Transverse colon (tissue), 4 donors: Measurements from ENCODE around the gene SLC22A23. TPM values are rescaled to one million over a fixed set of nuclear protein-coding genes. Genes with fewer than 3 reads are reported as not detected.
A peak's percentile ranks its signal among the peaks of the same experiment; 100 is the strongest.

Experiments used
- DNase-seq: peaks from one replicate; pipeline ENCODE4 v3.0.0-alpha.2; 2019
- H3K27ac ChIP-seq, 4 donors: fragments of 200-600 bp; sonication (generic); 2 replicates each; pipeline ENCODE4 v1.5.1; 2016 to 2018; ENCODE audit warnings: inconsistent platforms in 4 of 4
- H3K27me3 ChIP-seq: fragments of 200-600 bp; sonication (generic); 2 replicates; pipeline ENCODE4 v1.5.1; 2017; ENCODE audit warnings: inconsistent platforms
- H3K36me3 ChIP-seq, 4 donors: fragments of 200-600 bp; sonication (generic); 2 replicates each; pipeline ENCODE4 v1.5.1; 2017 to 2019; ENCODE audit warnings: inconsistent platforms in 4 of 4
- H3K4me1 ChIP-seq, 4 donors: fragments of 200-600 bp; sonication (generic); 2 replicates each; pipeline ENCODE4 v1.5.1; 2017 to 2020; ENCODE audit warnings: inconsistent platforms in 4 of 4
- H3K4me3 ChIP-seq, 4 donors: fragments of 200-600 bp; sonication (generic); 1 replicate in 1 of 4; 2 replicates in 3 of 4; pipeline versions ENCODE4 v1.5.1 to v1.6.1; 2017 to 2019; ENCODE audit warnings: inconsistent platforms in 4 of 4
- H3K9me3 ChIP-seq, 2 donors: fragments of 200-600 bp; sonication (generic); 2 replicates each; pipeline ENCODE4 v1.5.1; 2017 to 2019; ENCODE audit warnings: inconsistent platforms in 2 of 2
- EP300 ChIP-seq: sonication (generic); formaldehyde crosslinking; IDR thresholded peaks from one replicate; pipeline ENCODE4 v1.6.1; 2017; ENCODE audit warnings: antibody characterized with exemption, low read depth
- POLR2A ChIP-seq: fragments of 450-650 bp; IDR thresholded peaks from one replicate; pipeline ENCODE4 v1.6.1; 2016; ENCODE audit warnings: antibody characterized with exemption, mild to moderate bottlenecking, moderate library complexity
- POLR2AphosphoS5 ChIP-seq, 3 donors: sonication (generic); formaldehyde crosslinking; IDR thresholded peaks; one replicate each; pipeline ENCODE4 v1.6.1; 2016; ENCODE audit warnings: antibody characterized with exemption in 3 of 3
- WGBS, 2 donors: methylation state at CpG; one replicate each; pipeline ENCODE4 v1.1.5; 2018; ENCODE audit warnings: low coverage in 1 of 2; 5-methylcytosine and 5-hydroxymethylcytosine counted together
- in situ Hi-C, 4 donors: fragments of 200-750 bp; cut with MboI; loops; one replicate each; pipeline versions ENCODE4 v1.15.0 to v1.15.1; 2017; ENCODE audit warnings: low sequenced_read_pairs in 3 of 4, low pct_ligation_motif_present in 1 of 4, low pct_unique_long_range_greater_than_20kb in 1 of 4
- intact Hi-C: fragments of 100-400 bp; cut with DNase I; formaldehyde crosslinking; loops from one replicate; pipeline ENCODE4 v1.15.1; 2023; ENCODE audit warnings: low total_unique reads
- total RNA-seq, 4 donors: library from RNA; depleted of rRNA; stranded (reverse); fragments of >200 nt; gene quantifications; one replicate each; pipeline ENCODE4 v1.1.0, GENCODE V29; 2016
- TF ChIP-seq, protein P1 (sequence below), 5 experiments: fragments of 200-600 bp in 3 of 5; fragments of 450-650 bp in 2 of 5; sonication (generic) in 3 of 5; IDR thresholded peaks; 1 replicate in 2 of 5; 2 replicates in 3 of 5; pipeline ENCODE4 v1.5.1; 2016 to 2017; ENCODE audit warnings: antibody characterized with exemption in 5 of 5, inconsistent platforms in 3 of 5, mild to moderate bottlenecking in 2 of 5, moderate library complexity in 1 of 5

The SLC22A23 gene
- total RNA-seq, 4 donors from 2014 or later: 96.1 to 161 (median 117) TPM

- intact Hi-C loops (loop anchor here (10.0 kb wide), 1 partner anchor 100 kb away; no protein-coding TSS in a partner anchor), in situ Hi-C loops (loop anchor here (10.0 to 25.0 kb wide), 3 partner anchors 168 to 282 kb away; no protein-coding TSS in a partner anchor)
Observed at GRCh38 chr6:3455147-3455568, 1.7 kb downstream of the SLC22A23 start.

DNA sequence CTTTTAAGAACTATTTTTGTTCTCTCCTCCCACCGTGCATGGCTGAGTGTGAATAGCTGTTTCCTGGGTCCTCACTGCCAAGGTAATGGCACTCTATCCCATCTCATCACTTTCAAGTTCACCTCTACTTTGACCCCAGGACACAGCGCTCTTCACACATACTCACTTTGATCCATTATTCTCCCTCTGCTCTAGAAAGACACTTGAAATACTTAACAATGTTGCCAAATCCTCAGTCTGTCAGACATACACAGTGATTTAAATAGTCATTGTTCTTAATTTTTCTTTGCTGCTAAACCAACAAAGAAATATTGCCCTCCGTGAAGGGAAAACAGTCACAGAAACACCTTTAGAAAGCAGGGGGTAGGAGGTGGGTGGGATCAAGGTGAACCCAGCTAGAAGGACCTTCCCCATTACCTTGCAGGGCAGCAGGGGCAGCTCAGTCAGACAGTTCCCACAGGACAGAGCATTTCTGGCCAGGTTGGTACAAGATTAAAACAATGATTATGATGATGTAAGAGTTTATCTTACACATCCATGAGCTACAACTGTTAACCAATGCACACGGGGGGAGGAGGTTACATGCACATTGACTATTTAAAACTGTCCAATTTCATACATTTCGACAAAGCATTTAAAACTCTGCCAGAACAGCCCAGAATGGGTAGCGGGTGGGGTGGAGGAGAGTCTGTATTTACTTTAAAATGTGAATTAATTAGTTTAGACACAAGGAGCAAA is 2.4 kb downstream of the SLC22A23 start:
- TF ChIP-seq EP300 (no peak), POLR2AphosphoS5 (IDR thresholded peaks at IDR 0.05) (no peak), POLR2A (no peak)
- TF ChIP-seq, protein P1, sequence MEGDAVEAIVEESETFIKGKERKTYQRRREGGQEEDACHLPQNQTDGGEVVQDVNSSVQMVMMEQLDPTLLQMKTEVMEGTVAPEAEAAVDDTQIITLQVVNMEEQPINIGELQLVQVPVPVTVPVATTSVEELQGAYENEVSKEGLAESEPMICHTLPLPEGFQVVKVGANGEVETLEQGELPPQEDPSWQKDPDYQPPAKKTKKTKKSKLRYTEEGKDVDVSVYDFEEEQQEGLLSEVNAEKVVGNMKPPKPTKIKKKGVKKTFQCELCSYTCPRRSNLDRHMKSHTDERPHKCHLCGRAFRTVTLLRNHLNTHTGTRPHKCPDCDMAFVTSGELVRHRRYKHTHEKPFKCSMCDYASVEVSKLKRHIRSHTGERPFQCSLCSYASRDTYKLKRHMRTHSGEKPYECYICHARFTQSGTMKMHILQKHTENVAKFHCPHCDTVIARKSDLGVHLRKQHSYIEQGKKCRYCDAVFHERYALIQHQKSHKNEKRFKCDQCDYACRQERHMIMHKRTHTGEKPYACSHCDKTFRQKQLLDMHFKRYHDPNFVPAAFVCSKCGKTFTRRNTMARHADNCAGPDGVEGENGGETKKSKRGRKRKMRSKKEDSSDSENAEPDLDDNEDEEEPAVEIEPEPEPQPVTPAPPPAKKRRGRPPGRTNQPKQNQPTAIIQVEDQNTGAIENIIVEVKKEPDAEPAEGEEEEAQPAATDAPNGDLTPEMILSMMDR (IDR thresholded peaks at IDR 0.05): no peak
- intact Hi-C loops (loop anchor here (10.0 kb wide), 1 partner anchor 100 kb away; no protein-coding TSS in a partner anchor), in situ Hi-C loops (loop anchor here (10.0 to 25.0 kb wide), 3 partner anchors 167 to 283 kb away; no protein-coding TSS in a partner anchor)
- Histone ChIP-seq H3K27me3 (peaks cover 5% of the 10 kb centered on the region), H3K4me1 (peaks cover 0 to 40% (median 19%) of the 10 kb centered on the region in 4 donors), H3K36me3 (no peaks in the 10 kb centered on the region), H3K4me3 (peak overlapping the region in 3 of 4 donors; percentile 51 to 74 (median 72)), H3K9me3 (no peaks in the 10 kb centered on the region), H3K27ac (peak overlapping the region; percentile 69 to 88 (median 80))
- DNase-seq: no peak
- WGBS, 2 donors: 47% methylated on average over 5 to 6 of the region's 6 CpGs

More at GRCh38 chr6:3455147-3455568, 1.7 kb downstream of the SLC22A23 start:
- peak; percentile 40 for TF ChIP-seq POLR2A
- peak; percentile 30 to 52 (median 35) for TF ChIP-seq POLR2AphosphoS5 (IDR thresholded peaks at IDR 0.05)
- TF ChIP-seq, protein P1 (IDR thresholded peaks at IDR 0.05): no peak
- WGBS, 2 donors: 10 to 34% methylated on average over 2 to 11 of the region's 11 CpGs
- peak; percentile 55 for DNase-seq
- Histone ChIP-seq H3K4me1 (peaks cover 0 to 37% (median 19%) of the 10 kb centered on the region in 4 donors), H3K36me3 (no peaks in the 10 kb centered on the region), H3K27me3 (peaks cover 5% of the 10 kb centered on the region), H3K4me3 (peak overlapping the region; percentile 51 to 83 (median 73)), H3K27ac (peak overlapping the region; percentile 69 to 88 (median 80)), H3K9me3 (no peaks in the 10 kb centered on the region)

- Histone ChIP-seq H3K4me1 (peaks cover 0 to 40% (median 19%) of the 10 kb centered on the region in 4 donors), H3K9me3 (no peaks in the 10 kb centered on the region), H3K27me3 (peaks cover 5% of the 10 kb centered on the region), H3K27ac (peak overlapping the region in 1 of 4 donors; percentile 81), H3K36me3 (no peaks in the 10 kb centered on the region), H3K4me3 (peak overlapping the region in 2 of 4 donors; percentile 51 to 74)
- WGBS, 2 donors: 54 to 68% methylated on average over 2 to 5 of the region's 5 CpGs
- intact Hi-C loops: loop anchor here (10.0 kb wide), 1 partner anchor 99 kb away; no protein-coding TSS in a partner anchor
- in situ Hi-C loops: loop anchor here (10.0 to 25.0 kb wide), 3 partner anchors 166 to 284 kb away; no protein-coding TSS in a partner anchor
- DNase-seq: no peak
- no peak for TF ChIP-seq POLR2A
- TF ChIP-seq, protein P1 (IDR thresholded peaks at IDR 0.05): peak in 1 of 5 experiments; percentile 9
Observed at GRCh38 chr6:3453413-3454272, 3.2 kb downstream of the SLC22A23 start.
